Cerebellar nuclear complex (tissue), 1 donor: ENCODE measurements around the gene COPG2.
"Not testable (repeated sequence)": the region's sequence is repeated elsewhere in the genome, so short reads cannot be mapped to it uniquely, and the experiment has no call there.

Source experiments
- DNase-seq, 2 experiments: peaks; one replicate each; lab custom pipeline; 2025; lab: John Stamatoyannopoulos, UW

Gene COPG2, protein sequence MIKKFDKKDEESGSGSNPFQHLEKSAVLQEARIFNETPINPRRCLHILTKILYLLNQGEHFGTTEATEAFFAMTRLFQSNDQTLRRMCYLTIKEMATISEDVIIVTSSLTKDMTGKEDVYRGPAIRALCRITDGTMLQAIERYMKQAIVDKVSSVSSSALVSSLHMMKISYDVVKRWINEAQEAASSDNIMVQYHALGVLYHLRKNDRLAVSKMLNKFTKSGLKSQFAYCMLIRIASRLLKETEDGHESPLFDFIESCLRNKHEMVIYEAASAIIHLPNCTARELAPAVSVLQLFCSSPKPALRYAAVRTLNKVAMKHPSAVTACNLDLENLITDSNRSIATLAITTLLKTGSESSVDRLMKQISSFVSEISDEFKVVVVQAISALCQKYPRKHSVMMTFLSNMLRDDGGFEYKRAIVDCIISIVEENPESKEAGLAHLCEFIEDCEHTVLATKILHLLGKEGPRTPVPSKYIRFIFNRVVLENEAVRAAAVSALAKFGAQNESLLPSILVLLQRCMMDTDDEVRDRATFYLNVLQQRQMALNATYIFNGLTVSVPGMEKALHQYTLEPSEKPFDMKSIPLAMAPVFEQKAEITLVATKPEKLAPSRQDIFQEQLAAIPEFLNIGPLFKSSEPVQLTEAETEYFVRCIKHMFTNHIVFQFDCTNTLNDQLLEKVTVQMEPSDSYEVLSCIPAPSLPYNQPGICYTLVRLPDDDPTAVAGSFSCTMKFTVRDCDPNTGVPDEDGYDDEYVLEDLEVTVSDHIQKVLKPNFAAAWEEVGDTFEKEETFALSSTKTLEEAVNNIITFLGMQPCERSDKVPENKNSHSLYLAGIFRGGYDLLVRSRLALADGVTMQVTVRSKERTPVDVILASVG

GRCh38 chr7:130668258-130669084, at the start of gene COPG2:
COPG2 (minus strand) TSS chr7:130668748; CDS start chr7:130668668, 80 bp downstream.
- DNase-seq, result peak in 1 of 2 experiments; percentile 41

DNA sequence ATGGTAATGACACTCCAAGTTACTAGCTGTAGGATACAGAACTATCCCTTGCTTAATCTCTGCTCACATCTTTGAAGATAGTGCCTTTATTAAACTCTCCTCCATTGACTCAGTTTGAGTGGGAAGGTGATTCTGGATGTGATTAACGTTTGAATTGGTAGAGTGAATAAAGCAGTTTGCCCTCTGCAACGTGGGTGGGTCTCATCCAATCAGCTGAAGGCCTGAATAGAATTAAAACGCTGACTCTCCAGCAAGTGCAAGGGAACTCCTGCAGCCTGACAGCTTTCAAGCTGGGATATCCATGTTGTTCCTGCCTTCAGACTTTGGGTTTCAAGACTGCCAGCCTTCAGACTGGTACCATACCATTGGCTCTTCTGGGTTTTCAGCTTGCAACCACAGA, 43.9 kb upstream of the COPG2 start:
- no peak for DNase-seq

GRCh38 chr7:130708766-130709165, 40.2 kb upstream of the COPG2 start:
- no peak for DNase-seq

GRCh38 chr7:130708001-130708400, 39.5 kb upstream of the COPG2 start:
- no peak for DNase-seq

DNA sequence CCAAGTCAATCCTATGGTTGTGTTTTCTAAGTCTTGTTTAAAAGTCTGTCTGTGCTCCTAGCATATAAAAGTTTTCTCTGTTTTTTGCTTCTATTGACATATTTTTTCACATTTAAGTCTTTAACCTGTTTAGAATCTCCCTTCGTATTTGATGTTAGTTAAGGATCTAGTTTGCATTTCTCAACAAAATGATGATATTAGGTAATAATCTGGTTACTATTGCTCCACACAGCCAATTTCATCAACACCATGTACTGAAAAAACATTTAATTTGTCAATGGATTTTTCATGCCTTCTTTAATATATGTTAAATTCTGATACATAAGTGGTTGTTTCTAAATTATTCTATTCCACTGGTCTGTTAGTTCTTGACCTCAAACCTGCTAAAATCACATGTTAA, 35.3 kb upstream of the COPG2 start:
- no peak for DNase-seq

- no peak for DNase-seq
Observed at GRCh38 chr7:130701650-130702049, 33.1 kb upstream of the COPG2 start.

DNA sequence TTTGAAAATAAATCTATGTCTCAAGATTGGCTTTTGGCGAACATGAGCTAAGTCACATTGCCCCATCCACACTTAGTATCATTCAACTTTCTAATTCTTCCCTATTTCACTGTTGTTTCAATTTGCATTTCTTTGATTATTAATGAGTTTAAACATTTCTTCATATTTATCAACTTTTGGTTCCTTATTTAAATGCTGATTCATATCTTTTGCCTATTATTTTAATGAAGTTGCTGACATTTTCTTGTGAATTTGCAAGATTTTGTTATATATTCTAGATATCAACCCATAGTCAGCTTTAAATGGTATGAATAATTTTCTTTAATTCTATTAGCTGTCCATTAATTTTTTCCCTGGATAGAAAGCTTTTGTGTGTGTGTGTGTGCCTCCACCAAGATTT, 32.2 kb upstream of the COPG2 start:
- no peak for DNase-seq

GRCh38 chr7:130699686-130700085, 31.1 kb upstream of the COPG2 start:
- no peak for DNase-seq

GRCh38 chr7:130697820-130698219, 29.3 kb upstream of the COPG2 start:
- DNase-seq, result no peak

- DNase-seq, result no peak
Observed at GRCh38 chr7:130695840-130696239, 27.3 kb upstream of the COPG2 start.

DNA sequence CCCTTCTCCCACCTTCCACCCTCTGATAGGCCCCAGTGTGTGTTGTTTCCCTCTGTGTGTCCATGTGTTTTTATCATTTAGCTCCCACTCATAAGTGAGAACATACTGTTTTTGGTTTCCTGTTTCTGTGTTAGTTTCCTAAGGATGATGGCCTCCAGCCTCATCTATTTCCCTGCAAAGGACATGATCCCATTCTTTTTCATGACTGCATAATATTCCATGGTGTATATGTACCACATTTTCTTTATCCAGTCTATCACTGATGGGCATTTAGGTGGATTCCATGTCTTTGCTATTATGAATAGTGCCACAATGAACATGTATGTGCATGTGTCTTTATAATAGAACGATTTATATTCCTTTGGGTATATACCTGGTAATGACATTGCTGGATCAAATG, 23.8 kb upstream of the COPG2 start:
- DNase-seq, result not testable (repeated sequence)

- DNase-seq, result no peak
Observed at GRCh38 chr7:130689683-130690082, 21.1 kb upstream of the COPG2 start.

DNA sequence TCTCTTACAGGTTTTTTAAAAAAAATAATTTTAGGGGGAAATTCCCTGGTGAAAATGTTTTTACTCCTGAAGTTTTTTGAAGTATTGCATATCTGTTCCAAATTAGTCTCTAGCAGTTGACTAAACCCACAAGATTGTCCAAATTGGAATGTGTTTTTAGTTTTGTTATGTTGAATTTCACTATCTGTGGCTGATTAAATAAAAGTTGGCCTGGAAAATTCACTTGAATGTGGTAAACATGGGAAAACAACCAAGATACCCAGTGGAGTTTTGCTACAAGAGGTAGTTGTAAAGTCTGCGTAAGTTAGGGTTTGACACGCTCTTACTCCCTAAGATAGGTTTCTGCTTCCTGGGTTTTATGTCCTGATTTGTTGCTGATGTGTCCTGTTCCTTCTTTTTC, 14.5 kb upstream of the COPG2 start:
- no peak for DNase-seq

- DNase-seq, result no peak
Observed at GRCh38 chr7:130674456-130674855, 5.9 kb upstream of the COPG2 start.

DNA sequence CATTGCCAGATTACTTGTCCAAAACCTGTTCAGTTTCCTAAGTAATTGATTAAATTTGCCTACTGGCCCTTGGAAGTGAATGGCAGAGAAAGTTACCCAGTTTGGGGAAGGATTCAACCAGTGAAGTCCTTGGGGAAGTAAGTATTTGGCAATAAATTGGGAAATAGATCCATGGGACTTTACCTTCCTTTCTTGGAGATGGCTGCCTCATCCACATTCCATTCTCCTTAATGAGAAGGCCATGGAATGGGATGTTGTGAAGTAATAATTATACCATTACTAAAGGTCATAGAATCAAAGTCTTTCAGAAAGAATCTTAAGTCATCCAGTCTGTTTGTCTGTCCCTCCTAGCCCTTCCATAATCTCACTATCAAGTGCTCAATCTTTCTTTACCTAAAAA, 4.5 kb upstream of the COPG2 start:
- no peak for DNase-seq

DNA sequence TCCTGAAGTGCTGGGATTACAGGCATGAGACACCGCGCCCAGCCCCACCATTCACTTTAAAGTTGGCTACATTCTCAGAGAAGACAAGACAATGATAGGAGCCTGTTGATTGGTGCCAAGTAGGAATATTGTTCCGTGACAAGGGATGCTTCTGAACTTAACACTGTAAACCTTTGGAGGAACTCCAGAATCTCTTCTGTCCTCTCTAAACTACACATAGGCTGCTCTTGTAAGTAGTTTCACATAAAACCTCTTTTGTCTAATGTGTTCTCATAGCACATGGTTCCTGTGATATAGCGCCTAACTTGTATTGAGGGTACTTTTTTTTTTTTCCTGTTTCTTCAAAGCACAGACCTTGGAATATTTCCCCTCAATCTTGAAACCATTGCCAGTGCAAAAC, 3.6 kb upstream of the COPG2 start:
- no peak for DNase-seq

DNA sequence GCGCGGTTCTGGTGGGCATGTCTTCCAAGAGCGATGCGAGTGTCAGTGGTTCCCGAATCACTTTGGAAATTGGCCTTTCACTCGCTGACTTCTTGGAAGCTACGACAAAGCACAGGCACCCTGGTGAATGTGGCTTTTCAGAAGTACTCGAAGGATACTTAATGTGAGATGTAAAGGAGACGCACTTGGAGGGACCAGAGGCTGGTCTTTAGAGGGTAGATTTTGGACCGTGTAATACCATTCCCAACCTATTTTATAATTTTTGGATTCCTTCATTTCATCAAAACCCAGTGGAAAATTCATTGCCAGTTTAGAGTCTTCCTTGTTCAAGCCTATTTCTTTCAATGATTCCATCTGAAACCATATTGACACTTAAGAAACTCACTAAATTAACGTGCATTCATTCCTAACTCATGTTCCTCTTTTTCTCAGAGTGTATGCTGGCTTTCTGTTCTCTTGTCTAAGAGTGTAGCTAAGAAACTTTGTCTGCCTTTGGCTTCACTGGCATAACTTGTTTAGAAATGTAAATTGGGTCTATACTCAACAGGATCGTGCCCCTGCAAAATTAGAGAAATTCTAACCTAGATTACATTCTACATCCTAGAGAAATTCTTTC, 645 bp upstream of the COPG2 start:
- DNase-seq, result no peak

DNA sequence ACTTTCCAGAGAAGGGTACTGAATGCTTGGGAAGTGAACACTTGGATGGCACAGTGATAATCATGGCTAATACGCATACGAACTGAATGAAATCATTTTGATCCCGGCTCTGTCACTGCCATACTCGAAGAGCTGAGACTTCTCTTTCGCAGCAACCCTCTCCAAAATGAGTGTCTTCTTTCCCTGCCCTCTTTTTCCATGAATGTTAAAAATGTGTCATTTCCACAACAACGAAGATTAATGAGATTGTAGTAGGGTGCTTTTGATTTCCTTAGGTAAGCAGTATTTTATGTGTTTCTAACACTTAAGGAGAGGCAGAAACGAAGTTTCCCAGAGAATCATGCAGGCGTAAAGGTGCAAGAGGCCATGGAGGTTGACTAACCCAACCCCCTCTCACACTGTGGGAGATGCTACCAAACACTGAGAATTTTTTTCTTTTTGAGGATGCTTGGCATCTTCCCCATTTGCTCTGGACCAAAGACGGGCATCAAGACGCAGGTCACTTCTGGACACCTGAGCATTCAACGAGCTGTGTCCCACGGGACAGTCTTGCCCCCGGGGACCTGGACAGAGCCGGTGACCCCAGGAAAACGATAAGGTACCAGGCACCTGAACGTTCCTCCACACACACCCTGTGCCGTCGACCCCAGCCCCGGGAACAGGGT, 823 bp downstream of the COPG2 start:
- DNase-seq, result peak in 1 of 2 experiments; percentile 10

- DNase-seq, result no peak
Observed at GRCh38 chr7:130662426-130662825, 6.1 kb downstream of the COPG2 start.

- DNase-seq, result no peak
Observed at GRCh38 chr7:130655286-130655685, 13.3 kb downstream of the COPG2 start.

GRCh38 chr7:130654850-130655249, 13.7 kb downstream of the COPG2 start:
- no peak for DNase-seq
